Measurements from ENCODE around the gene CCDC9B.

DNA sequence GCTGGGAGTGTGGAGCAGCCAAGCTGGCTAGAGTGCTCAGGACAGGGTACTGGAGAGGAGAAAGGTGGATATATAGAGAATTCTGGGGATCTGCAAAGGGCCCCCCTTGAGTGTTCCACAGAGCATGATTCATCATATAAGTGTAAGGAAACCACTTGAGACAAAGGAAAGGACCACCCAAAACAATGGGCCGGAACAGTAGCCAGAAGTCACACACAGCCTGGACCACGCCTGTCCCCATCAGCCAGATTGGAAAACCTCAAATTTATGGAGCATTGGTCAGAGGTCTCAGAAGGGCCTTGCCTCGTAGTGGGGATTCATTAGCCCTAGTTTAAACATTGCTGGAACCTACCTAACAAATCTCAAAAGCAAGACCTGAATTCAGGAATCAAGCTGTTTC, 36.9 kb upstream of the CCDC9B start:
- TF ChIP-seq, protein P1, sequence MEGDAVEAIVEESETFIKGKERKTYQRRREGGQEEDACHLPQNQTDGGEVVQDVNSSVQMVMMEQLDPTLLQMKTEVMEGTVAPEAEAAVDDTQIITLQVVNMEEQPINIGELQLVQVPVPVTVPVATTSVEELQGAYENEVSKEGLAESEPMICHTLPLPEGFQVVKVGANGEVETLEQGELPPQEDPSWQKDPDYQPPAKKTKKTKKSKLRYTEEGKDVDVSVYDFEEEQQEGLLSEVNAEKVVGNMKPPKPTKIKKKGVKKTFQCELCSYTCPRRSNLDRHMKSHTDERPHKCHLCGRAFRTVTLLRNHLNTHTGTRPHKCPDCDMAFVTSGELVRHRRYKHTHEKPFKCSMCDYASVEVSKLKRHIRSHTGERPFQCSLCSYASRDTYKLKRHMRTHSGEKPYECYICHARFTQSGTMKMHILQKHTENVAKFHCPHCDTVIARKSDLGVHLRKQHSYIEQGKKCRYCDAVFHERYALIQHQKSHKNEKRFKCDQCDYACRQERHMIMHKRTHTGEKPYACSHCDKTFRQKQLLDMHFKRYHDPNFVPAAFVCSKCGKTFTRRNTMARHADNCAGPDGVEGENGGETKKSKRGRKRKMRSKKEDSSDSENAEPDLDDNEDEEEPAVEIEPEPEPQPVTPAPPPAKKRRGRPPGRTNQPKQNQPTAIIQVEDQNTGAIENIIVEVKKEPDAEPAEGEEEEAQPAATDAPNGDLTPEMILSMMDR (IDR thresholded peaks at IDR 0.05), result no peak
- TF ChIP-seq POLR2AphosphoS5 (IDR thresholded peaks at IDR 0.05), result no peak

Measured in prostate gland (tissue), 2 donors.